MM.1S (cell line): Measurements from ENCODE around the gene PAPSS1.

Experiments
- DNase-seq: peaks from one replicate; pipeline ENCODE4 v3.0.0-alpha.2; 2015
- H2AFZ ChIP-seq: fragments of 300-600 bp; sonication (generic); 2 replicates; pipeline ENCODE4 v1.6.0; 2016; ENCODE audit warnings: antibody characterized with exemption, low read length
- H3F3A ChIP-seq: fragments of 300-600 bp; sonication (generic); 2 replicates; pipeline ENCODE4 v1.6.1; 2016; ENCODE audit warnings: mild to moderate bottlenecking, antibody characterized with exemption, low read length, moderate library complexity, mixed read lengths; ENCODE audit not compliant: insufficient read depth
- H3K27ac ChIP-seq: fragments of 300-600 bp; sonication (generic); 2 replicates; pipeline ENCODE4 v1.5.1; 2016; ENCODE audit warnings: mild to moderate bottlenecking, low read length
- H3K27me3 ChIP-seq: fragments of 300-600 bp; sonication (generic); replicated peaks from 2 replicates; pipeline ENCODE4 v1.6.0; 2016; ENCODE audit warnings: low read length; ENCODE audit not compliant: insufficient read depth
- H3K36me3 ChIP-seq: fragments of 300-600 bp; sonication (generic); replicated peaks from 2 replicates; pipeline ENCODE4 v1.6.1; 2016; ENCODE audit warnings: mild to moderate bottlenecking, low read length, mixed read lengths; ENCODE audit not compliant: insufficient read depth
- H3K4me1 ChIP-seq: fragments of 300-600 bp; sonication (generic); 2 replicates; pipeline ENCODE4 v1.6.1; 2016; ENCODE audit warnings: low read length, mixed read lengths
- H3K4me2 ChIP-seq: fragments of 300-600 bp; sonication (generic); 2 replicates; pipeline ENCODE4 v1.6.0; 2016; ENCODE audit warnings: low read depth, low read length
- H3K4me3 ChIP-seq: fragments of 300-600 bp; sonication (generic); 2 replicates; pipeline ENCODE4 v1.5.1; 2016; ENCODE audit warnings: low read length, mixed read lengths
- H3K79me2 ChIP-seq: fragments of 300-600 bp; sonication (generic); 2 replicates; pipeline ENCODE4 v1.6.1; 2016; ENCODE audit warnings: mixed run types, low read length, mixed read lengths
- H3K9ac ChIP-seq: fragments of 300-600 bp; sonication (generic); 2 replicates; pipeline ENCODE4 v1.6.1; 2016; ENCODE audit warnings: low read length, mixed read lengths
- H3K9me2 ChIP-seq: fragments of 300-600 bp; sonication (generic); replicated peaks from 2 replicates; pipeline ENCODE4 v1.6.1; 2016; ENCODE audit warnings: mild to moderate bottlenecking, low read length, mixed read lengths; ENCODE audit not compliant: insufficient read depth
- H3K9me3 ChIP-seq: fragments of 300-600 bp; sonication (generic); replicated peaks from 2 replicates; pipeline ENCODE4 v1.6.1; 2016; ENCODE audit warnings: mild to moderate bottlenecking, low read length, mixed read lengths; ENCODE audit not compliant: insufficient read depth
- H4K20me1 ChIP-seq: fragments of 300-600 bp; sonication (generic); 2 replicates; pipeline ENCODE4 v1.6.1; 2016; ENCODE audit warnings: mild to moderate bottlenecking, low read length, moderate library complexity, mixed read lengths; ENCODE audit not compliant: insufficient read depth
- CTCF ChIP-seq: fragments of 300-600 bp; sonication (generic); IDR thresholded peaks from 2 replicates; pipeline ENCODE4 v1.5.1; 2016; ENCODE audit warnings: antibody characterized with exemption, low read length, mixed read lengths
- EZH2 ChIP-seq: fragments of 300-600 bp; sonication (generic); optimal IDR thresholded peaks from 2 replicates; pipeline ENCODE3; 2017; ENCODE audit warnings: low read depth, mild to moderate bottlenecking, antibody characterized with exemption, low read length, mixed read lengths
- EZH2phosphoT487 ChIP-seq: fragments of 300-600 bp; sonication (generic); IDR thresholded peaks from 2 replicates; pipeline ENCODE4 v1.6.1; 2018; ENCODE audit warnings: antibody characterized with exemption, low read length

The PAPSS1 gene

GRCh38 chr4:107600436-107600835 is 119.6 kb downstream of the PAPSS1 start:
- no peak for DNase-seq
- no peak overlapping the region for H2AFZ ChIP-seq

GRCh38 chr4:107599841-107600240 is 120.2 kb downstream of the PAPSS1 start:
- H2AFZ ChIP-seq, result no peak overlapping the region
- no peak for DNase-seq
- H3K9ac ChIP-seq, result no peak overlapping the region
- H3K4me1 ChIP-seq, result no peaks in the 10 kb centered on the region
- no peaks in the 10 kb centered on the region for H3K79me2 ChIP-seq
- no peak overlapping the region for H3K4me2 ChIP-seq
- H3K36me3 ChIP-seq, result no peaks in the 10 kb centered on the region
- H3F3A ChIP-seq, result no peaks in the 10 kb centered on the region
- no peak overlapping the region for H3K4me3 ChIP-seq
- no peaks in the 10 kb centered on the region for H3K9me3 ChIP-seq
- TF ChIP-seq CTCF (no peak), EZH2phosphoT487 (no peak), EZH2 (no peak)
- H3K9me2 ChIP-seq, result no peaks in the 10 kb centered on the region
- H3K27me3 ChIP-seq, result no peaks in the 10 kb centered on the region
- no peak overlapping the region for H3K27ac ChIP-seq
- H4K20me1 ChIP-seq, result no peaks in the 10 kb centered on the region

More at GRCh38 chr4:107600436-107600835, 119.6 kb downstream of the PAPSS1 start:
- H3K4me2 ChIP-seq, result no peak overlapping the region
- TF ChIP-seq EZH2 (no peak), CTCF (no peak), EZH2phosphoT487 (no peak)
- H3F3A ChIP-seq, result no peaks in the 10 kb centered on the region
- H3K27ac ChIP-seq, result no peak overlapping the region
- H3K27me3 ChIP-seq, result no peaks in the 10 kb centered on the region
- no peaks in the 10 kb centered on the region for H3K4me1 ChIP-seq
- no peak overlapping the region for H3K9ac ChIP-seq
- H3K9me2 ChIP-seq, result no peaks in the 10 kb centered on the region
- no peaks in the 10 kb centered on the region for H4K20me1 ChIP-seq
- H3K36me3 ChIP-seq, result no peaks in the 10 kb centered on the region
- no peaks in the 10 kb centered on the region for H3K9me3 ChIP-seq
- H3K79me2 ChIP-seq, result no peaks in the 10 kb centered on the region
- H3K4me3 ChIP-seq, result no peak overlapping the region

- Histone ChIP-seq H3K27me3 (no peaks in the 10 kb centered on the region), H3K9ac (no peak overlapping the region), H4K20me1 (no peaks in the 10 kb centered on the region), H3F3A (peaks cover 3% of the 10 kb centered on the region; the same call in 1 of the 2 replicates), H3K36me3 (no peaks in the 10 kb centered on the region), H3K9me2 (no peaks in the 10 kb centered on the region), H3K9me3 (no peaks in the 10 kb centered on the region), H3K4me1 (peaks cover 12% of the 10 kb centered on the region), H3K4me2 (peak overlapping the region; percentile 67; the same call in 1 of the 2 replicates), H3K79me2 (no peaks in the 10 kb centered on the region), H3K27ac (no peak overlapping the region), H2AFZ (no peak overlapping the region), H3K4me3 (no peak overlapping the region)
- DNase-seq, result no peak
- no peak for TF ChIP-seq CTCF
- no peak for TF ChIP-seq EZH2
- TF ChIP-seq EZH2phosphoT487, result no peak
Observed at GRCh38 chr4:107593230-107593629, 126.8 kb downstream of the PAPSS1 start.
